ENCODE data around the gene LNX2. TPM values are rescaled to one million over a fixed set of nuclear protein-coding genes. Genes with fewer than 3 reads are reported as not detected.

The LNX2 gene
- total RNA-seq (10 to 100 TPM in 2 of 5 experiments, 1 to 10 TPM in 3; 3.2 to 10.7 (median 7.1) TPM), polyA plus RNA-seq (1 to 10 TPM; 3.2 to 4.2 TPM), total RNA-seq (12.8 reads per million, percentile 41 among the genes with 10 or more reads in this experiment)

- Histone ChIP-seq H3K4me1 (ENCODE audit: control insufficient read depth in 2 of 2, insufficient read depth in 2 of 2, low read length in 2 of 2) (peaks cover 32 to 33% of the 10 kb centered on the region in 2 donors), H3K27me3 (ENCODE audit: control insufficient read depth in 2 of 2, insufficient read depth in 2 of 2, low read length in 2 of 2) (no peaks in the 10 kb centered on the region), H3K4me3 (ENCODE audit: low read length) (peak within 1 kb of the TSS; percentile 95), H3K9me3 (ENCODE audit: control insufficient read depth in 2 of 3, low read length in 3 of 3) (no peaks in the 10 kb centered on the region), H3K27ac (ENCODE audit: low read depth, low read length) (peak within 1 kb of the TSS; percentile 97), H3K36me3 (ENCODE audit: control insufficient read depth in 2 of 3, insufficient read depth in 3 of 3, low read length in 3 of 3) (peaks cover 0 to 4% (median 3%) of the 10 kb centered on the region in 3 experiments)
- intact Hi-C loops (cut with micrococcal nuclease) = loop anchor here (1.0 to 10.0 kb wide), 23 partner anchors 37 to 1436 kb away; partner anchors contain the start of genes MTIF3 (in 2 of the 2), POMP (in 2 of the 2), RPL21 (in 2 of the 2) and CDK8 (in 1 of the 2)
- H3K27me3 Mint-ChIP-seq = no peaks in the 10 kb centered on the region
- ChIA-PET POLR2A (interaction anchor here (0.7 to 6.3 kb wide), 21 partner anchors 9 to 380 kb away, joined by 3 to 86 read pairs (median 4); partner anchors contain the start of genes GTF3A, MTIF3 and RPL21), CTCF (interaction anchor here (0.7 to 1.5 kb wide), 5 partner anchors 169 to 209 kb away, joined by 3 to 10 read pairs (median 3); no protein-coding TSS in a partner anchor)
- H3K36me3 Mint-ChIP-seq = peaks cover 0 to 26% (median 23%) of the 10 kb centered on the region in 5 donors
- peaks cover 40 to 69% (median 63%) of the 10 kb centered on the region in 7 donors for H3K4me1 Mint-ChIP-seq
- H3K9me3 Mint-ChIP-seq = peaks cover 0 to 2% (median 0%) of the 10 kb centered on the region in 11 donors
- peak; percentile 94 to 98 (median 95) for DNase-seq
- peak within 1 kb of the TSS; percentile 90 to 96 (median 95) for H3K4me3 Mint-ChIP-seq
- ATAC-seq = peak; percentile 92
- H3K27ac Mint-ChIP-seq = peak within 1 kb of the TSS; percentile 87 to 98 (median 97)
These were observed at the start of gene LNX2 for GRCh38 chr13:27620377-27621115. LNX2 (minus strand) TSS chr13:27620529; CDS start chr13:27581703, 38,826 bp downstream.

GRCh38 chr13:27667946-27668345 is 47.6 kb upstream of the LNX2 start:
- ATAC-seq (no peak), DNase-seq (no peak)
- H3K4me1 ChIP-seq (ENCODE audit: control insufficient read depth in 2 of 2, insufficient read depth in 2 of 2, low read length in 2 of 2) = no peaks in the 10 kb centered on the region
- Mint-ChIP-seq H3K4me3 (no peak overlapping the region), H3K9me3 (peaks cover 0 to 7% (median 0%) of the 10 kb centered on the region in 11 donors), H3K36me3 (peaks cover 0 to 8% (median 5%) of the 10 kb centered on the region in 5 donors), H3K27me3 (no peaks in the 10 kb centered on the region), H3K27ac (no peak overlapping the region), H3K4me1 (peaks cover 0 to 6% (median 0%) of the 10 kb centered on the region in 7 donors)
- CTCF ChIA-PET = interaction anchor here (0.5 kb wide), 1 partner anchor 739 kb away, joined by 5 read pairs; no protein-coding TSS in a partner anchor
- no peaks in the 10 kb centered on the region for H3K9me3 ChIP-seq (ENCODE audit: control insufficient read depth in 2 of 3, low read length in 3 of 3)
- H3K36me3 ChIP-seq (ENCODE audit: control insufficient read depth in 2 of 3, insufficient read depth in 3 of 3, low read length in 3 of 3) = no peaks in the 10 kb centered on the region
- no peaks in the 10 kb centered on the region for H3K27me3 ChIP-seq (ENCODE audit: control insufficient read depth in 2 of 2, insufficient read depth in 2 of 2, low read length in 2 of 2)
- intact Hi-C loops (cut with micrococcal nuclease) = no loop called here
- POLR2A ChIA-PET = no interaction called here
- H3K4me3 ChIP-seq (ENCODE audit: low read length) = no peak overlapping the region
- no peak overlapping the region for H3K27ac ChIP-seq (ENCODE audit: low read depth, low read length)

- DNase-seq (no peak), ATAC-seq (no peak)
- H3K9me3 Mint-ChIP-seq = peaks cover 0 to under 1% (median 0%) of the 10 kb centered on the region in 11 donors
- intact Hi-C loops (cut with micrococcal nuclease) = no loop called here
- ChIA-PET CTCF (no interaction called here), POLR2A (no interaction called here)
- peaks cover 0 to 6% (median 4%) of the 10 kb centered on the region in 5 donors for H3K36me3 Mint-ChIP-seq
- H3K9me3 ChIP-seq (ENCODE audit: control insufficient read depth in 2 of 3, low read length in 3 of 3) = no peaks in the 10 kb centered on the region
- H3K27ac Mint-ChIP-seq = peak overlapping the region in 3 of 9 donors; percentile 18 to 34 (median 20)
- peaks cover 0 to 6% (median 0%) of the 10 kb centered on the region in 7 donors for H3K4me1 Mint-ChIP-seq
- no peak overlapping the region for H3K27ac ChIP-seq (ENCODE audit: low read depth, low read length)
- H3K4me3 Mint-ChIP-seq = no peak overlapping the region
- no peaks in the 10 kb centered on the region for H3K36me3 ChIP-seq (ENCODE audit: control insufficient read depth in 2 of 3, insufficient read depth in 3 of 3, low read length in 3 of 3)
- H3K4me1 ChIP-seq (ENCODE audit: control insufficient read depth in 2 of 2, insufficient read depth in 2 of 2, low read length in 2 of 2) = no peaks in the 10 kb centered on the region
- H3K27me3 Mint-ChIP-seq = no peaks in the 10 kb centered on the region
- H3K27me3 ChIP-seq (ENCODE audit: control insufficient read depth in 2 of 2, insufficient read depth in 2 of 2, low read length in 2 of 2) = no peaks in the 10 kb centered on the region
- H3K4me3 ChIP-seq (ENCODE audit: low read length) = no peak overlapping the region
These were observed 46.6 kb upstream of the LNX2 start for GRCh38 chr13:27666951-27667350.

GRCh38 chr13:27665761-27666160 is 45.4 kb upstream of the LNX2 start:
- no peak for DNase-seq
- no peaks in the 10 kb centered on the region for H3K9me3 Mint-ChIP-seq
- H3K4me3 ChIP-seq (ENCODE audit: low read length) = no peak overlapping the region
- H3K4me1 ChIP-seq (ENCODE audit: control insufficient read depth in 2 of 2, insufficient read depth in 2 of 2, low read length in 2 of 2) = no peaks in the 10 kb centered on the region
- no peaks in the 10 kb centered on the region for H3K27me3 Mint-ChIP-seq
- H3K4me1 Mint-ChIP-seq = peaks cover 0 to 8% (median 5%) of the 10 kb centered on the region in 7 donors
- H3K27me3 ChIP-seq (ENCODE audit: control insufficient read depth in 2 of 2, insufficient read depth in 2 of 2, low read length in 2 of 2) = no peaks in the 10 kb centered on the region
- no peaks in the 10 kb centered on the region for H3K9me3 ChIP-seq (ENCODE audit: control insufficient read depth in 2 of 3, low read length in 3 of 3)
- ChIA-PET CTCF (interaction anchor here (0.7 kb wide), 1 partner anchor 686 kb away, joined by 3 read pairs; no protein-coding TSS in a partner anchor), POLR2A (no interaction called here)
- H3K36me3 Mint-ChIP-seq = peaks cover under 1 to 6% (median 4%) of the 10 kb centered on the region in 5 donors
- H3K27ac ChIP-seq (ENCODE audit: low read depth, low read length) = no peak overlapping the region
- no peaks in the 10 kb centered on the region for H3K36me3 ChIP-seq (ENCODE audit: control insufficient read depth in 2 of 3, insufficient read depth in 3 of 3, low read length in 3 of 3)
- no peak for ATAC-seq
- no peak overlapping the region for H3K4me3 Mint-ChIP-seq
- H3K27ac Mint-ChIP-seq = peak overlapping the region in 3 of 9 donors; percentile 28 to 40 (median 37)
- intact Hi-C loops (cut with micrococcal nuclease) = no loop called here

DNA sequence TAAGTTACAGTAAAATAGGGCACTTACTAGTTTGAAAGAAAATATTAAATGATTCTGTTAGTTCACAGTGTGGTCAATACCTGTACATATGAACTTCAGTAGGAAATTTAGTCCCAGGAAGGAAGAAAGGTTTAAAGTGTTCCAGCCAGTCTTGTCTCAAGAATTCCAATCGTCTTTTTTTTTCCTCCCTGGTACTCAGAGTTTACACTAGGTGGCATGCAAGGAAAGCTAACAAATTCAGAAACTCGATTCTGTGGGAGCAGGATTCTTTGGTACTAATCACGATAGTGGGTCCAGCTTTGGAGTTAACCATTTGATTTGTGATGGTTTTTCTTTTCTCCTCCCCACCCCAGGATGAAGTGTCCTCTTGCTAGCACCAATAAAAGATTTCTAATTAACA is 45.0 kb upstream of the LNX2 start:
- Mint-ChIP-seq H3K4me1 (peaks cover 2 to 13% (median 6%) of the 10 kb centered on the region in 7 donors), H3K36me3 (peaks cover 4 to 10% (median 4%) of the 10 kb centered on the region in 5 donors), H3K4me3 (no peak overlapping the region), H3K27me3 (no peaks in the 10 kb centered on the region), H3K27ac (peak overlapping the region in 3 of 9 donors; percentile 28 to 40 (median 37)), H3K9me3 (no peaks in the 10 kb centered on the region)
- POLR2A ChIA-PET = no interaction called here
- intact Hi-C loops (cut with micrococcal nuclease) = no loop called here
- CTCF ChIA-PET = interaction anchor here (0.7 kb wide), 1 partner anchor 686 kb away, joined by 3 read pairs; no protein-coding TSS in a partner anchor
- H3K36me3 ChIP-seq (ENCODE audit: control insufficient read depth in 2 of 3, insufficient read depth in 3 of 3, low read length in 3 of 3) = no peaks in the 10 kb centered on the region
- no peak overlapping the region for H3K27ac ChIP-seq (ENCODE audit: low read depth, low read length)
- no peak overlapping the region for H3K4me3 ChIP-seq (ENCODE audit: low read length)
- H3K27me3 ChIP-seq (ENCODE audit: control insufficient read depth in 2 of 2, insufficient read depth in 2 of 2, low read length in 2 of 2) = no peaks in the 10 kb centered on the region
- H3K9me3 ChIP-seq (ENCODE audit: control insufficient read depth in 2 of 3, low read length in 3 of 3) = no peaks in the 10 kb centered on the region
- ATAC-seq (no peak), DNase-seq (no peak)
- no peaks in the 10 kb centered on the region for H3K4me1 ChIP-seq (ENCODE audit: control insufficient read depth in 2 of 2, insufficient read depth in 2 of 2, low read length in 2 of 2)

- H3K27ac ChIP-seq (ENCODE audit: low read depth, low read length) = no peak overlapping the region
- H3K4me3 Mint-ChIP-seq = no peak overlapping the region
- H3K4me3 ChIP-seq (ENCODE audit: low read length) = no peak overlapping the region
- H3K27ac Mint-ChIP-seq = peak overlapping the region in 4 of 9 donors; percentile 13 to 79 (median 48)
- no peaks in the 10 kb centered on the region for H3K9me3 Mint-ChIP-seq
- no peaks in the 10 kb centered on the region for H3K27me3 ChIP-seq (ENCODE audit: control insufficient read depth in 2 of 2, insufficient read depth in 2 of 2, low read length in 2 of 2)
- DNase-seq (no peak), ATAC-seq (no peak)
- POLR2A ChIA-PET = no interaction called here
- intact Hi-C loops (cut with micrococcal nuclease) = no loop called here
- peaks cover 2 to 13% (median 12%) of the 10 kb centered on the region in 7 donors for H3K4me1 Mint-ChIP-seq
- H3K27me3 Mint-ChIP-seq = no peaks in the 10 kb centered on the region
- H3K36me3 ChIP-seq (ENCODE audit: control insufficient read depth in 2 of 3, insufficient read depth in 3 of 3, low read length in 3 of 3) = no peaks in the 10 kb centered on the region
- peaks cover 4 to 14% (median 6%) of the 10 kb centered on the region in 5 donors for H3K36me3 Mint-ChIP-seq
- no peaks in the 10 kb centered on the region for H3K9me3 ChIP-seq (ENCODE audit: control insufficient read depth in 2 of 3, low read length in 3 of 3)
- CTCF ChIA-PET = no interaction called here
- no peaks in the 10 kb centered on the region for H3K4me1 ChIP-seq (ENCODE audit: control insufficient read depth in 2 of 2, insufficient read depth in 2 of 2, low read length in 2 of 2)
These were observed 43.6 kb upstream of the LNX2 start for GRCh38 chr13:27663947-27664346.

All from naive thymus-derived CD4-positive, alpha-beta T cell (primary cell).